Sigmoid colon (tissue), 7 donors: ENCODE results near the gene UAP1. TPM values are rescaled to one million over a fixed set of nuclear protein-coding genes. Genes with fewer than 3 reads are reported as not detected.

Experiments
- DNase-seq: peaks from one replicate; pipeline ENCODE4 v3.0.0-alpha.2; 2019
- H3K27ac ChIP-seq, 4 donors: fragments of 200-600 bp; sonication (generic); one replicate each; pipeline ENCODE4 v1.5.1; 2016 to 2019; ENCODE audit warnings: mild to moderate bottlenecking in 1 of 4
- H3K27me3 ChIP-seq, 3 donors: fragments of 200-600 bp; sonication (generic); one replicate each; pipeline ENCODE4 v1.5.1; 2019; ENCODE audit warnings: mild to moderate bottlenecking in 1 of 3
- H3K36me3 ChIP-seq, 4 donors: fragments of 200-600 bp; sonication (generic); one replicate each; pipeline ENCODE4 v1.5.1; 2016 to 2019
- H3K4me1 ChIP-seq, 4 donors: fragments of 200-600 bp; sonication (generic); one replicate each; pipeline ENCODE4 v1.5.1; 2017 to 2019
- H3K4me3 ChIP-seq, 4 donors: fragments of 200-600 bp; sonication (generic); one replicate each; pipeline ENCODE4 v1.5.1; 2017 to 2019; ENCODE audit warnings: mild to moderate bottlenecking in 2 of 4, moderate library complexity in 1 of 4
- H3K9me3 ChIP-seq, 4 donors: fragments of 200-600 bp in 3 of 4; sonication (generic) in 3 of 4; one replicate each; pipeline versions ENCODE4 v1.5.1 to v1.6.1; 2013 to 2019
- CTCF ChIP-seq, 4 experiments: fragments of 450-650 bp in 3 of 4; fragments of 200-600 bp in 1 of 4; IDR thresholded peaks; one replicate each; pipeline ENCODE4 v1.5.1; 2016 to 2019; ENCODE audit warnings: antibody characterized with exemption in 4 of 4, mild to moderate bottlenecking in 3 of 4, moderate library complexity in 2 of 4
- EP300 ChIP-seq, 4 donors: sonication (generic); formaldehyde crosslinking; IDR thresholded peaks; one replicate each; pipeline ENCODE4 v1.6.1; 2017; ENCODE audit warnings: antibody characterized with exemption in 4 of 4
- POLR2A ChIP-seq, 2 donors: fragments of 450-650 bp; IDR thresholded peaks; one replicate each; pipeline ENCODE4 v1.6.1; 2016; ENCODE audit warnings: antibody characterized with exemption in 2 of 2, mild to moderate bottlenecking in 2 of 2, moderate library complexity in 2 of 2
- POLR2AphosphoS5 ChIP-seq, 4 donors: sonication (generic); formaldehyde crosslinking; IDR thresholded peaks; one replicate each; pipeline ENCODE4 v1.6.1; 2017; ENCODE audit warnings: antibody characterized with exemption in 4 of 4
- WGBS, 2 donors: extraction: QIAGEN DNeasy Blood & Tissue Kit; methylation state at CpG; one replicate each; pipeline ENCODE4 v1.1.7; 2013; 5-methylcytosine and 5-hydroxymethylcytosine counted together
- intact Hi-C: fragments of 100-400 bp; cut with DNase I; formaldehyde crosslinking; loops from one replicate; pipeline ENCODE4 v1.15.1; 2023
- polyA plus RNA-seq, 3 donors: library from polyadenylated mRNA; stranded (reverse); fragments of 200-250 nt; gene quantifications; one replicate each; pipeline ENCODE4 v1.2.3, GENCODE V29; 2013
- total RNA-seq, 4 donors: library from RNA; depleted of rRNA; stranded (reverse); fragments of >200 nt; gene quantifications; one replicate each; pipeline ENCODE4 v1.1.0, GENCODE V29; 2016
- donor health status: healthy with polysubstance abuse.
- donor health status: Bipolar disorder and iron deficiency.
- donor health status: healthy.

Gene UAP1
- total and polyA plus RNA-seq, 7 donors = 55.5 to 145 (median 83.6) TPM

DNA sequence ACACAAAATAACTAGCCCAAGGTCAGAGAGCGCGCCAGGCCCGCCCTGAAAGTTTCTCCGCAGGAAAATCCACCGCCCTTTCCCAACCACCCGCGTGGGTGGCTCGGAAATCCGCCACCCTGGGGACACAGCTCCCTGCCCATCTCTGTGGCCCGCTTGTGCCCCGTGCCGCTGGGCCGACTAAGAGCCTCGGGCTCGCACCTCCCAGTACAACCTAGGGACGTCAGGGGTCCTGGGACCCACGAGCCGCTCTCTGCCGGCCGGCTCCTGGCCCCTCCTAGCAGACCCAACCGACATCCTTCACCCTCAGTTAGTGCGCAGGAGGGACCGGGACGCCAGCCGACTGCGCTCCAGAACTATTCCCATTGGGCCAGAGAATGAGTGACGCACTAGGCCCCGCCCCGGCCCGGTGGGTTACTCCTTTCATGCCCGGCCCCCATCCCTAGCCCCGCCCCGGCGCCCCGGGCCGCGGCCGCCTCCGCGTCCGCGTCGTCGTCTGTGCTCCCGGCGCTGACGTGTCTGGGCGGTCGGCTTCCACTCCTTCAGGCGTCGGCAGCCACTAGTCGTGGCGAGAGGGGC lies 396 bp upstream of the UAP1 start:
- peak; percentile 100 for DNase-seq
- H3K4me3 ChIP-seq = peak overlapping the region; percentile 68 to 93 (median 72)
- TF ChIP-seq POLR2AphosphoS5 (IDR thresholded peaks at IDR 0.05) = peak; percentile 89 to 97 (median 92)
- no peak for TF ChIP-seq CTCF (IDR thresholded peaks at IDR 0.05)
- TF ChIP-seq POLR2A (IDR thresholded peaks at IDR 0.05) = peak; percentile 71 to 87
- peak in 1 of 4 donors; percentile 54 for TF ChIP-seq EP300 (IDR thresholded peaks at IDR 0.05)
- intact Hi-C loops = loop anchor here (5.0 to 10.0 kb wide), 3 partner anchors 51 to 124 kb away; partner anchors contain the start of gene UHMK1
- H3K9me3 ChIP-seq = no peaks in the 10 kb centered on the region
- H3K27me3 ChIP-seq = no peaks in the 10 kb centered on the region
- H3K36me3 ChIP-seq = peaks cover 0 to 5% (median under 1%) of the 10 kb centered on the region in 4 donors
- peaks cover 0 to 29% (median 17%) of the 10 kb centered on the region in 4 donors for H3K4me1 ChIP-seq
- peak overlapping the region; percentile 89 to 98 (median 96) for H3K27ac ChIP-seq
- 1% methylated on average over 53 of the region's 53 CpGs for WGBS, 2 donors

DNA sequence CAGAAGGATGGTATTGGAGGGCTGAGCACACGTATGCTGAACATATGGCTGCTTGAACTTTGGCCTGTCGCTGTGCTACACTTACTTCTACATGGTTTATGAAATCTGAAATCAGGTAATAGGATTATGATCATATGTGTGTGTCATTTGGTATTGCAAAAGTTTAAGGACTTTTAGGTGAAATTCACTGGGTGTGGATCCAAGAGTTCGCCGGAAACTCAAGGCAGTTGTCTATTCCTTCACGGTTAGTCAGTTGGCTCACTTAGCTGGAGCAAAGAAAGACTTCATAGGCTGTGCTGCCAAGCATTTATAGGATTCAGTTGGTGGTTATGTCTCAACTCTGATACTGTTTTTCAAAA lies 927 bp downstream of the UAP1 start:
- intact Hi-C loops = loop anchor here (5.0 to 10.0 kb wide), 3 partner anchors 50 to 122 kb away; partner anchors contain the start of gene UHMK1
- TF ChIP-seq EP300 (IDR thresholded peaks at IDR 0.05) (no peak), POLR2AphosphoS5 (IDR thresholded peaks at IDR 0.05) (peak in 3 of 4 donors; percentile 7 to 35 (median 13)), CTCF (IDR thresholded peaks at IDR 0.05) (no peak), POLR2A (IDR thresholded peaks at IDR 0.05) (peak in 1 of 2 donors; percentile 13)
- Histone ChIP-seq H3K4me3 (peak overlapping the region; percentile 68 to 93 (median 72)), H3K4me1 (peaks cover 0 to 29% (median 17%) of the 10 kb centered on the region in 4 donors), H3K27me3 (no peaks in the 10 kb centered on the region), H3K36me3 (peaks cover 0 to 17% (median 6%) of the 10 kb centered on the region in 4 donors), H3K9me3 (no peaks in the 10 kb centered on the region), H3K27ac (peak overlapping the region; percentile 89 to 98 (median 96))
- 11 to 47% methylated on average over 5 of the region's 5 CpGs for WGBS, 2 donors
- no peak for DNase-seq

DNA sequence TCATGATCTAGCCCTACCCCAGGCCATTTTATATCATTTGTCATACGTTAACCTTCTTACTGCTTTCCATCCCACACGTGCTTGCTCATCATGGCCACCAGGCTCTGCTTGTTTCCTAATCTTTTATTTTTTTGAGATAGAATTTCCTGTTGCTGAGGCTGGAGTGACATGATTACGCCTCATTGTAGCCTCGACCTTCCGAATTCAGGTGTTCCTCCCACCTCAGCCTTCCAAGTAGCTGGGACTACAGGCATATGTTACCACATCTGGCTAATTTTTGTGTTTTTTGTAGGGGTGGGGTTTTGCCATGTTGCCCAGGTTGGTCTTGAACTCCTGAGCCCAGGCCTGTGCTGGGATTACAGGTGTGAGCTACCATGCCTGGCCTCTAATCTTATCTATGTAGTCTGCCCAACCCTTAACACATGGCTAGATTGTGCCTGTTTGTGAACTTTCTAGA lies 3.3 kb downstream of the UAP1 start:
- Histone ChIP-seq H3K4me3 (no peak overlapping the region), H3K27me3 (no peaks in the 10 kb centered on the region), H3K27ac (no peak overlapping the region), H3K36me3 (peaks cover 0 to 34% (median 6%) of the 10 kb centered on the region in 4 donors), H3K9me3 (no peaks in the 10 kb centered on the region), H3K4me1 (peaks cover 0 to 29% (median 25%) of the 10 kb centered on the region in 4 donors)
- no peak for TF ChIP-seq POLR2AphosphoS5 (IDR thresholded peaks at IDR 0.05)
- TF ChIP-seq CTCF (IDR thresholded peaks at IDR 0.05) = no peak
- TF ChIP-seq POLR2A (IDR thresholded peaks at IDR 0.05) = no peak
- no peak for TF ChIP-seq EP300 (IDR thresholded peaks at IDR 0.05)
- 80 to 90% methylated on average over 5 of the region's 5 CpGs for WGBS, 2 donors
- intact Hi-C loops = loop anchor here (5.0 to 10.0 kb wide), 3 partner anchors 48 to 120 kb away; partner anchors contain the start of gene UHMK1
- DNase-seq = no peak

- no peak for TF ChIP-seq EP300 (IDR thresholded peaks at IDR 0.05)
- Histone ChIP-seq H3K36me3 (peaks cover 0 to 34% (median 6%) of the 10 kb centered on the region in 4 donors), H3K9me3 (no peaks in the 10 kb centered on the region), H3K27ac (no peak overlapping the region), H3K4me1 (peaks cover 0 to 27% (median 23%) of the 10 kb centered on the region in 4 donors), H3K27me3 (no peaks in the 10 kb centered on the region), H3K4me3 (no peak overlapping the region)
- intact Hi-C loops = loop anchor here (10.0 kb wide), 2 partner anchors 71 to 119 kb away; partner anchors contain the start of gene UHMK1
- DNase-seq = no peak
Measured at GRCh38 chr1:162565460-162565859, 3.9 kb downstream of the UAP1 start.

DNA sequence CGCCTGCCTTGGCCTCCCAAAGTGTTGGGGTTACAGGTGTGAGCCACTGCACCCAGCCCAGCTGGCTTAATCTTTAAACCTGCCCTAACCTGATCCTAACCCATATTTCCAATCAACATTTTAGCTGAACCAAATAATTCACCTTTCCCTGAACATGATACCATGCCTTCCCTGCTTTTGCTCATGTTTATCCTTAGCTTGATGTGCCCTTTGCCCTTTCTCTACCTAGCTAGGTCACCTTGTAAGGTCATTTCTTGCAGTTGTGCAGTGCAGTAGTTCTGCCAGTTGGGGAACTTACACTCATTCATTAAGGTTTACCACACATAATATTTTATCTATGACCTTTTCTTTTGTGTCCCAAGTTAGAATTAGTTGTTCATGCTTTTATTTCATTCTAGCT lies 5.3 kb downstream of the UAP1 start:
- no peak overlapping the region for H3K27ac ChIP-seq
- peaks cover 0 to 34% (median 6%) of the 10 kb centered on the region in 4 donors for H3K36me3 ChIP-seq
- peaks cover 0 to 33% (median 23%) of the 10 kb centered on the region in 4 donors for H3K4me1 ChIP-seq
- no peaks in the 10 kb centered on the region for H3K27me3 ChIP-seq
- no peaks in the 10 kb centered on the region for H3K9me3 ChIP-seq
- no peak overlapping the region for H3K4me3 ChIP-seq
- intact Hi-C loops = loop anchor here (10.0 kb wide), 2 partner anchors 72 to 118 kb away; partner anchors contain the start of gene UHMK1
- 94 to 96% methylated on average over 1 of the region's 1 CpG for WGBS, 2 donors
- DNase-seq = no peak
- TF ChIP-seq EP300 (IDR thresholded peaks at IDR 0.05) (no peak), POLR2A (IDR thresholded peaks at IDR 0.05) (no peak), POLR2AphosphoS5 (IDR thresholded peaks at IDR 0.05) (no peak), CTCF (IDR thresholded peaks at IDR 0.05) (no peak)
